ENCODE results near the gene OXLD1. TPM values are rescaled to one million over a fixed set of nuclear protein-coding genes. Genes with fewer than 3 reads are reported as not detected.

The OXLD1 gene
- total RNA-seq, 4 donors from 2014 or later, result 18.4 to 26.5 (median 21.6) TPM

DNA sequence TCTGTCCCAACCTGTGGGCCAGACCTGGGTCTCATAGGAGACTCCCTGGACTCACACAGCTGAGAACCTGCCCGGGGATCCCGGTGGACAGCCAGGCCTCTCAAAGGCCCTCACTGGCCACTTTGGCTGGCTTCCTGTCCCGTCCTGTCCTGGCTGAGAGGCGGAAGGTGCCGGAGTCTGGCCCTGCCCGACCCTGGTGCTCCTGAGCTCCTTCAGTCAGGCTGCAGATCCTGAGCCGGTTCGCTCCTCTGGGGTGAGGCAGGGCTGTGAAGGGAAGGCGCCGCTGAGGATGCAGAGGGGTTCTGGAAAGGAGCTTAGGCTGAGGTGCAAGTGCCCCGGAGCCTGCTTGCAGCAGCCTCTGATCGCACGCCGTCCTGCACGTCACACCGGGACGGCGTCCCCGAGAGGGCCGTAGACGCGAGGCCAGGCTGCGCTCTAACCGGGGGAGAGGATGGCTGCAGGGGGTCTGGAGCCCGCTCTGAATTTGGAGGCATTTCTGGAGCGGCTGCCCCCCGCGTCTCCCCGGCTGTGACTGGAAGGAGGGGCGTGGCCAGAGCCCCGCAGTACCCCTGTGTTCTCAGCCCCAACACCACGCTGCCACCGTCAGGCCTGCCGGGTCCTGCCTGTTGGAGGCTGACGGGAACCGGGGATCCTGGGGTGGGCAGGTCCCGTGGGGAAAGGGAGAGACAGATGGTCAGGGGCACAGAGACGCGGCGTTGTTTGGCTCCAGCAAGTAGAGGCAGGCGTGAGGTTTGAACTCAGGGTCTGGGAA is 21.6 kb upstream of the OXLD1 start:
- ATAC-seq (ENCODE audit: low FRiP score), result no peak
- TF ChIP-seq, protein P1, sequence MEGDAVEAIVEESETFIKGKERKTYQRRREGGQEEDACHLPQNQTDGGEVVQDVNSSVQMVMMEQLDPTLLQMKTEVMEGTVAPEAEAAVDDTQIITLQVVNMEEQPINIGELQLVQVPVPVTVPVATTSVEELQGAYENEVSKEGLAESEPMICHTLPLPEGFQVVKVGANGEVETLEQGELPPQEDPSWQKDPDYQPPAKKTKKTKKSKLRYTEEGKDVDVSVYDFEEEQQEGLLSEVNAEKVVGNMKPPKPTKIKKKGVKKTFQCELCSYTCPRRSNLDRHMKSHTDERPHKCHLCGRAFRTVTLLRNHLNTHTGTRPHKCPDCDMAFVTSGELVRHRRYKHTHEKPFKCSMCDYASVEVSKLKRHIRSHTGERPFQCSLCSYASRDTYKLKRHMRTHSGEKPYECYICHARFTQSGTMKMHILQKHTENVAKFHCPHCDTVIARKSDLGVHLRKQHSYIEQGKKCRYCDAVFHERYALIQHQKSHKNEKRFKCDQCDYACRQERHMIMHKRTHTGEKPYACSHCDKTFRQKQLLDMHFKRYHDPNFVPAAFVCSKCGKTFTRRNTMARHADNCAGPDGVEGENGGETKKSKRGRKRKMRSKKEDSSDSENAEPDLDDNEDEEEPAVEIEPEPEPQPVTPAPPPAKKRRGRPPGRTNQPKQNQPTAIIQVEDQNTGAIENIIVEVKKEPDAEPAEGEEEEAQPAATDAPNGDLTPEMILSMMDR (IDR thresholded peaks at IDR 0.05), result no peak
- no peak for DNase-seq (ENCODE audit: low spot score)

DNA sequence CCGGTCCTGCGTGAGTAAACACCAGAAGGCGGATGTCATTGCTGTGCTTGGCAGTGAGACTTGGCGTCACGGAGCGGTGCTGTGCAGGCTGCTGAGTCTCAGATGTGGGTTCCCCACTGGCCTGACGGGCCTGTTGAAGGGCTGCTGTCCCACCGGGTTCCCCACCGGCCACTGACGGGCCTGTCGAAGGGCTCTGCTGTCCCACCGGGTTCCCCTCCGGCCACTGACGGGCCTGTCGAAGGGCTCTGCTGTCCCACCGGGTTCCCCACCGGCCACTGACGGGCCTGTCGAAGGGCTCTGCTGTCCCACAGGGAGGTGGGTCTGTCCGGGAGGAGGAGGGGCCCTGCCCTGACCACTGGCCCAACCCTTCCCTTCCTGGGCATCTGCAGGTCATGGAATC is 20.2 kb upstream of the OXLD1 start:
- no peak for ATAC-seq (ENCODE audit: low FRiP score)
- no peak for DNase-seq (ENCODE audit: low spot score)
- TF ChIP-seq, protein P1 (IDR thresholded peaks at IDR 0.05), result no peak

GRCh38 chr17:81685108-81685507 is 18.7 kb upstream of the OXLD1 start:
- no peak for DNase-seq (ENCODE audit: low spot score)
- ATAC-seq (ENCODE audit: low FRiP score), result no peak
- TF ChIP-seq, protein P1 (IDR thresholded peaks at IDR 0.05), result no peak

- DNase-seq (ENCODE audit: low spot score) (no peak), ATAC-seq (ENCODE audit: low FRiP score) (no peak)
- TF ChIP-seq, protein P1 (IDR thresholded peaks at IDR 0.05), result no peak
Observed at GRCh38 chr17:81684442-81684911, 18.1 kb upstream of the OXLD1 start.

GRCh38 chr17:81683584-81684441 is 17.4 kb upstream of the OXLD1 start, which contains the start of the genes ARL16 and HGS:
Gene ARL16 (minus strand): TSS chr17:81683797. CDS start chr17:81683753, 44 bp downstream.
Gene HGS (plus strand): TSS chr17:81684011. CDS start chr17:81684067, 56 bp downstream.
- TF ChIP-seq, protein P1 (IDR thresholded peaks at IDR 0.05), result no peak
- DNase-seq (ENCODE audit: low spot score), result peak; percentile 92
- ATAC-seq (ENCODE audit: low FRiP score), result peak; percentile 95

DNA sequence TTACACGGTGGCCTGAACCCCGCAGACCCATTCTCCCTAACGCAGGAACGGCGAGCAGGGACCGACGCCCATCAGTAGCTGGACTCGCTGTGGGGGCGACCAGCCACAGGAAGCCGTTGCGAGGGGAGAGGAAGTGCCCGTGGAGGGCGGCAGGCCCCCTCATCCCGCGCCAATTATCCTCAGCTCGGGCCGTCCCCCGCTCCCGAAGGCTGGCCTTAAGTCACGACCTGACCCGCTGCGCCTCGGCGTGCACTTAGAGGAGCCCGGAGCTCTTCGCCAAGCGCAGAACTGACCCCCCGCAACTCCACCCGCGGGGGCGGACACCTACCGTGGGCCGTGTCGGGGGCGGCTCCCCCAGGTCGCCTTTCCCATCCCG is 16.8 kb upstream of the OXLD1 start:
- TF ChIP-seq, protein P1 (IDR thresholded peaks at IDR 0.05), result no peak
- DNase-seq (ENCODE audit: low spot score) (no peak), ATAC-seq (ENCODE audit: low FRiP score) (peak; percentile 15)

Data from omental fat pad (tissue), 4 donors.